ENCODE measurements around the gene SRGN.

The SRGN gene

DNA sequence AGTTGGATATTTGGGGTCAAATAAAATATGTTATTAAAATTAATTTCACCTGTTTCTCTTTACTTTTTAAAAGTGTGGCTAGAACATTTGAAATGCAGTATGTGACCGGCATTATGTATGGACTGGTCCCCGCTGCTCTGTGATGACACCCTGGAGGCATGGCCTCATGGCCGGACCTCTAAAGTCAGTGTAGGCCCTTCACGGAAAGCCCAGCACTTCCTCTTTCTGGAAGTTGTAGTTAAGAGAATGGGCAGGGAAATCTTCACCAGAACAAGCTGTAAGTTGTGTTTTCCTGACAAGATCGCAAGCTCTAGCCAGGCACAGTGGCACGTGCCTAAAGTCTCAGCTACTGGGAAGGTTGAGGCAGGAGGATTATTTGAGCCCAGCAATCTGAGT, 38.3 kb upstream of the SRGN start:
- Histone ChIP-seq H3K4me1 (ENCODE audit: insufficient read depth, low read length, severe bottlenecking) (peaks cover 38% of the 10 kb centered on the region), H3K4me3 (ENCODE audit: low read depth, low read length, poor library complexity, severe bottlenecking) (no peak overlapping the region), H3K9me3 (ENCODE audit: low read length) (no peaks in the 10 kb centered on the region), H3K79me2 (ENCODE audit: insufficient read depth, low read length) (no peaks in the 10 kb centered on the region), H3K27ac (ENCODE audit: low read depth, low read length, poor library complexity, severe bottlenecking) (no peak overlapping the region), H3K9ac (ENCODE audit: low read length) (no peak overlapping the region), H2AFZ (ENCODE audit: low read length) (no peak overlapping the region), H3K36me3 (ENCODE audit: insufficient read depth, low read length) (no peaks in the 10 kb centered on the region), H3K4me2 (ENCODE audit: low read length) (no peak overlapping the region), H3K9me2 (ENCODE audit: low read depth, low read length) (no peaks in the 10 kb centered on the region), H4K20me1 (ENCODE audit: insufficient read depth, low read length) (no peaks in the 10 kb centered on the region), H3F3A (ENCODE audit: insufficient read depth, low read length) (no peaks in the 10 kb centered on the region), H3K27me3 (ENCODE audit: insufficient read depth, low read length) (no peaks in the 10 kb centered on the region)
- TF ChIP-seq EZH2 (IDR thresholded peaks at IDR 0.05; ENCODE audit: borderline replicate concordance, low read length), result no peak
- TF ChIP-seq, protein P1, sequence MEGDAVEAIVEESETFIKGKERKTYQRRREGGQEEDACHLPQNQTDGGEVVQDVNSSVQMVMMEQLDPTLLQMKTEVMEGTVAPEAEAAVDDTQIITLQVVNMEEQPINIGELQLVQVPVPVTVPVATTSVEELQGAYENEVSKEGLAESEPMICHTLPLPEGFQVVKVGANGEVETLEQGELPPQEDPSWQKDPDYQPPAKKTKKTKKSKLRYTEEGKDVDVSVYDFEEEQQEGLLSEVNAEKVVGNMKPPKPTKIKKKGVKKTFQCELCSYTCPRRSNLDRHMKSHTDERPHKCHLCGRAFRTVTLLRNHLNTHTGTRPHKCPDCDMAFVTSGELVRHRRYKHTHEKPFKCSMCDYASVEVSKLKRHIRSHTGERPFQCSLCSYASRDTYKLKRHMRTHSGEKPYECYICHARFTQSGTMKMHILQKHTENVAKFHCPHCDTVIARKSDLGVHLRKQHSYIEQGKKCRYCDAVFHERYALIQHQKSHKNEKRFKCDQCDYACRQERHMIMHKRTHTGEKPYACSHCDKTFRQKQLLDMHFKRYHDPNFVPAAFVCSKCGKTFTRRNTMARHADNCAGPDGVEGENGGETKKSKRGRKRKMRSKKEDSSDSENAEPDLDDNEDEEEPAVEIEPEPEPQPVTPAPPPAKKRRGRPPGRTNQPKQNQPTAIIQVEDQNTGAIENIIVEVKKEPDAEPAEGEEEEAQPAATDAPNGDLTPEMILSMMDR (IDR thresholded peaks at IDR 0.05; ENCODE audit: low read length), result no peak

DNA sequence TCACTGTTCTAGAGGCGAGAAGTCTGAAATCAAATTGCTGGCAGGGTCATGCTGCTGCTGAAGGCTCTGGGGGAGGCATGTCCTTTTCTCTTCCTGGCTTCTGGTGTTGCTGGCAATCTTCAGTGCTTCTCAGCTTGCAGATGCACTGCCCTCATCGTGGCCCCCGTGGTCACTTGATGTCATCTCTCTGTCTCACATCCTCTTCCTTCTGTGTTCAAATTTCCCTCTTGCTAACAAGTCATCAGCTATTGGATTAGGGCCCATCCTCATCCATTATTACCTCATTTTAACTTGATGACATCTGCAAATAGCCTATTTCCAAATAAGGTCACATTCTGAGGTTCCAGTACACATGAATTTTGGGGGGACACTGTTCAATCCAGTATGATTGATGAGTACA, 36.6 kb upstream of the SRGN start:
- Histone ChIP-seq H3K27ac (ENCODE audit: low read depth, low read length, poor library complexity, severe bottlenecking) (no peak overlapping the region), H3K9me2 (ENCODE audit: low read depth, low read length) (no peaks in the 10 kb centered on the region), H2AFZ (ENCODE audit: low read length) (no peak overlapping the region), H3K27me3 (ENCODE audit: insufficient read depth, low read length) (no peaks in the 10 kb centered on the region), H3K4me3 (ENCODE audit: low read depth, low read length, poor library complexity, severe bottlenecking) (no peak overlapping the region), H3K79me2 (ENCODE audit: insufficient read depth, low read length) (no peaks in the 10 kb centered on the region), H3K4me1 (ENCODE audit: insufficient read depth, low read length, severe bottlenecking) (peaks cover 26% of the 10 kb centered on the region), H4K20me1 (ENCODE audit: insufficient read depth, low read length) (no peaks in the 10 kb centered on the region), H3K9me3 (ENCODE audit: low read length) (no peaks in the 10 kb centered on the region), H3K4me2 (ENCODE audit: low read length) (no peak overlapping the region), H3K9ac (ENCODE audit: low read length) (no peak overlapping the region), H3K36me3 (ENCODE audit: insufficient read depth, low read length) (no peaks in the 10 kb centered on the region), H3F3A (ENCODE audit: insufficient read depth, low read length) (no peaks in the 10 kb centered on the region)
- TF ChIP-seq EZH2 (IDR thresholded peaks at IDR 0.05; ENCODE audit: borderline replicate concordance, low read length), result no peak
- TF ChIP-seq, protein P1 (IDR thresholded peaks at IDR 0.05; ENCODE audit: low read length), result no peak

DNA sequence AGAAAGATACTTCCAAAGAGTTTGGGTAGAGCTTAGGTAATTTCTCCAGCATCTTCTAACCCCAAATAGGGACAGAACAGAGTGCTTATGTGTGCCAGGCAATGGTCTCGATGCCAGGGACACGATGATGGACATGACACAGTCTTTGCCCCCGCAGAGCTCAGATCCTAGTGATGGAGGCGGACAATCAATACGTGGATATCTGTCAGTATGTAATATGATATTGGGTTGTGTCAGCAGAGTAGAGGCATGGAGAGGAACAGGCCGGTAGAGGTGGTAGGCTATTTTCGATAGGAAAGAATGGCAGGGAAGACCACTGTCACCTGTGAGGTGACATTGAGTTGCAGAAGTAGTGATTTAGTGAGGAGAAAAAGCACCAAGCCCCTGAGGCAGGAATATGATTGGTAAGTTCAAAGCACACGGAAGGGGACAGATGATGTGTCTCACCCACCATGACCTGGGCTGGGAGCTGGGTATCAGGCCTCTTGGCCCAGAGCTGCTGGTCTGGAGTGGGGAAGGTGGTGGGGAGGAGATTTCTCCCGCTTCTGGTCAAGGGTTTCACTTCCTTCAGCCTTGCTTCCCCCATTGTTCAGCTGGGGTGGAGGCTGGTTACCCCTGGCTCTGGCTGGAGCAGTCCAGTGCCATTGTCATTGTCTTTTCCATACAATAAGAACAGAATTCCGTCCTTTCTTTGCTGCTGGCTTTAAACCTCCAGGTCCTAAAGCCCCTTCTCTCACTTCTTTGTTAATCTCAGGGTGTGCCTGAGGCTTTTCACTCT, 36.0 kb upstream of the SRGN start:
- Histone ChIP-seq H3K9me3 (ENCODE audit: low read length) (no peaks in the 10 kb centered on the region), H3K9me2 (ENCODE audit: low read depth, low read length) (no peaks in the 10 kb centered on the region), H3K27me3 (ENCODE audit: insufficient read depth, low read length) (no peaks in the 10 kb centered on the region), H3K4me1 (ENCODE audit: insufficient read depth, low read length, severe bottlenecking) (peaks cover 32% of the 10 kb centered on the region), H3K27ac (ENCODE audit: low read depth, low read length, poor library complexity, severe bottlenecking) (no peak overlapping the region), H2AFZ (ENCODE audit: low read length) (no peak overlapping the region), H3K4me3 (ENCODE audit: low read depth, low read length, poor library complexity, severe bottlenecking) (no peak overlapping the region), H3K9ac (ENCODE audit: low read length) (no peak overlapping the region), H3F3A (ENCODE audit: insufficient read depth, low read length) (no peaks in the 10 kb centered on the region), H4K20me1 (ENCODE audit: insufficient read depth, low read length) (no peaks in the 10 kb centered on the region), H3K36me3 (ENCODE audit: insufficient read depth, low read length) (no peaks in the 10 kb centered on the region), H3K79me2 (ENCODE audit: insufficient read depth, low read length) (no peaks in the 10 kb centered on the region), H3K4me2 (ENCODE audit: low read length) (no peak overlapping the region)
- TF ChIP-seq, protein P1 (IDR thresholded peaks at IDR 0.05; ENCODE audit: low read length), result no peak
- TF ChIP-seq EZH2 (IDR thresholded peaks at IDR 0.05; ENCODE audit: borderline replicate concordance, low read length), result no peak
